ENCODE results near the gene KDM1B.
"Not testable (repeated sequence)": the region's sequence is repeated elsewhere in the genome, so short reads cannot be mapped to it uniquely, and the experiment has no call there.

GRCh38 chr6:18226451-18227105, 71.4 kb downstream of the KDM1B start:
- not testable (repeated sequence) for TF ChIP-seq CTCF, POLR2A (IDR thresholded peaks at IDR 0.05)

Data from lower leg skin (tissue), 3 donors.